Measurements from ENCODE around the gene SLC39A2.

- TF ChIP-seq CTCF (IDR thresholded peaks at IDR 0.05; ENCODE audit: insufficient read depth, low read length, poor library complexity, severe bottlenecking) (no peak), EZH2phosphoT487 (conservative IDR thresholded peaks at IDR 0.05; ENCODE audit: low read length) (no peak)
Observed at GRCh38 chr14:21020977-21021545, 22.0 kb downstream of the SLC39A2 start.
